ES-I3 (cell line): ENCODE results near the gene MYO16.
"Not testable (repeated sequence)": the region's sequence is repeated elsewhere in the genome, so short reads cannot be mapped to it uniquely, and the experiment has no call there.

Experiments
- H3K36me3 ChIP-seq: 2 replicates; pipeline ENCODE4 v1.6.1; 2013; ENCODE audit warnings: mild to moderate bottlenecking, low read length, control low read depth, moderate library complexity; ENCODE audit not compliant: insufficient read depth
- H3K4me1 ChIP-seq: 2 replicates; pipeline ENCODE4 v1.6.1; 2013; ENCODE audit warnings: mild to moderate bottlenecking, control low read depth, low read length; ENCODE audit not compliant: insufficient read depth
- H3K9ac ChIP-seq: 2 replicates; pipeline ENCODE4 v1.6.1; 2013; ENCODE audit warnings: low read depth, mild to moderate bottlenecking, low read length, moderate library complexity
- H3K9me3 ChIP-seq: 2 replicates; pipeline ENCODE4 v1.6.1; 2013; ENCODE audit warnings: mild to moderate bottlenecking, low read length, moderate library complexity; ENCODE audit not compliant: control insufficient read depth, insufficient read depth

Gene MYO16

DNA sequence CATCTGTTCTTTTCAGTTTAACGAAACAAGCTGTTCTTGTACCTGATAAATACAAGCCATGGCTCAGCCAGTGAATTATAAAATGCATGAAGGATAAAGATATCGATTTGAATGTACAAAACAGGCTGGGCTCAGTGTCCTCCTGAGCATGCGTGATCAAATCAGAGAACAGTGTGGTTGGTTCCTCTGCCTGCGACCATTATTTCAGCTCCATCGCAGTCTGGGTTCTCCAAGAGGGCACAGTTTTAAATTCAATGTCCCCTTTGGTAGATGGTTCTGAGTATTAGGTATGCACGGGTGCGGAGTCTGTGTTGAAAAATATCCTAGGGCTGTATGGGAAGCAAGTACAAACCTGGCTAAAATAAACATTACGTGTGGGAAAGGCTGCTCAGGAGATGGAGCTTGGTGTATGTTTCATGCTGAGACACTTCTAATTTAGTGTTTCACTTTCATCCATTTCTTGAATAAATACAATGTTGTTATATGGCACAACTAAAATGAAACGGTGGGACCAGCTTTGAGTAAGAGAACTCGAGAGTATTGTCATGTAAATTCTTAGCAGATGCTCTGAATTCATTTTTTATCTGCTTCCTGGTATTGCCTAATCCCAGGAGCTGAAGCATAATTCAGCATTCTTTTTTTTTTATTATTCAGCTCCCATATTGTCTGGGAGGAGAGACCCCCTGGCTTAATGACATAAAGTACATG is 458.7 kb downstream of the MYO16 start:
- Histone ChIP-seq H3K4me1 (no peaks in the 10 kb centered on the region), H3K9ac (no peak overlapping the region), H3K9me3 (no peaks in the 10 kb centered on the region), H3K36me3 (no peaks in the 10 kb centered on the region)

- Histone ChIP-seq H3K9ac (no peak overlapping the region), H3K4me1 (no peaks in the 10 kb centered on the region), H3K9me3 (no peaks in the 10 kb centered on the region), H3K36me3 (no peaks in the 10 kb centered on the region)
These were observed 459.2 kb downstream of the MYO16 start for GRCh38 chr13:109088624-109088917.

- Histone ChIP-seq H3K9me3 (no peaks in the 10 kb centered on the region), H3K9ac (no peak overlapping the region), H3K36me3 (no peaks in the 10 kb centered on the region), H3K4me1 (no peaks in the 10 kb centered on the region)
These were observed 461.4 kb downstream of the MYO16 start for GRCh38 chr13:109090796-109091195.

GRCh38 chr13:109091249-109091648 is 461.8 kb downstream of the MYO16 start:
- H3K9ac ChIP-seq = no peak overlapping the region
- H3K4me1 ChIP-seq = no peaks in the 10 kb centered on the region
- no peaks in the 10 kb centered on the region for H3K36me3 ChIP-seq
- no peaks in the 10 kb centered on the region for H3K9me3 ChIP-seq

- H3K36me3 ChIP-seq, H3K4me1 ChIP-seq, H3K9ac ChIP-seq, H3K9me3 ChIP-seq: not testable (repeated sequence)
These were observed 462.8 kb downstream of the MYO16 start for GRCh38 chr13:109092186-109092585.

- Histone ChIP-seq H3K9ac (no peak overlapping the region), H3K9me3 (no peaks in the 10 kb centered on the region), H3K4me1 (no peaks in the 10 kb centered on the region), H3K36me3 (no peaks in the 10 kb centered on the region)
These were observed 464.6 kb downstream of the MYO16 start for GRCh38 chr13:109093998-109094397.

- Histone ChIP-seq H3K4me1 (no peaks in the 10 kb centered on the region), H3K36me3 (no peaks in the 10 kb centered on the region), H3K9ac (no peak overlapping the region), H3K9me3 (no peaks in the 10 kb centered on the region)
These were observed 465.7 kb downstream of the MYO16 start for GRCh38 chr13:109095126-109095525.

DNA sequence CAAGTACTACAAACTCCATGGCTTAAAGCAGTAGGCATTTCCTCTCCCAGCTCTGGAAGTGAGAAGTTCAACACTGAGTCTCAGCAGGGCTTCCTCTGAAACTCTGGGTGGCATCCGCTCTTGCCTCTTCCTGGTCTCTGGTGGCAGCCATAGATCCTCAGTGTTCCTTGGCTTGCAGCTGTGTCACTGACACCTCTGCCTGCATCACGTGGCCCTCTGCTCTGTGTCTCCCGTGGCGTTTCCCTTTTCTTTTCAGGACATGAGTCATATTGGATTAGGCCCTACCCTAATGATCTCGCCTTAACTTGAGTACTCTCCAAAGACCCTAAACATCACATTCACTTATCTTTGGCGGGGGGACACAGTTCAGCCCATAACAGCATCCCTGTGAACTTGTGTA is 466.7 kb downstream of the MYO16 start:
- no peaks in the 10 kb centered on the region for H3K36me3 ChIP-seq
- no peak overlapping the region for H3K9ac ChIP-seq
- no peaks in the 10 kb centered on the region for H3K4me1 ChIP-seq
- no peaks in the 10 kb centered on the region for H3K9me3 ChIP-seq

GRCh38 chr13:109100705-109101304 is 471.4 kb downstream of the MYO16 start:
- Histone ChIP-seq H3K36me3 (no peaks in the 10 kb centered on the region), H3K4me1 (no peaks in the 10 kb centered on the region), H3K9me3 (no peaks in the 10 kb centered on the region), H3K9ac (no peak overlapping the region)

DNA sequence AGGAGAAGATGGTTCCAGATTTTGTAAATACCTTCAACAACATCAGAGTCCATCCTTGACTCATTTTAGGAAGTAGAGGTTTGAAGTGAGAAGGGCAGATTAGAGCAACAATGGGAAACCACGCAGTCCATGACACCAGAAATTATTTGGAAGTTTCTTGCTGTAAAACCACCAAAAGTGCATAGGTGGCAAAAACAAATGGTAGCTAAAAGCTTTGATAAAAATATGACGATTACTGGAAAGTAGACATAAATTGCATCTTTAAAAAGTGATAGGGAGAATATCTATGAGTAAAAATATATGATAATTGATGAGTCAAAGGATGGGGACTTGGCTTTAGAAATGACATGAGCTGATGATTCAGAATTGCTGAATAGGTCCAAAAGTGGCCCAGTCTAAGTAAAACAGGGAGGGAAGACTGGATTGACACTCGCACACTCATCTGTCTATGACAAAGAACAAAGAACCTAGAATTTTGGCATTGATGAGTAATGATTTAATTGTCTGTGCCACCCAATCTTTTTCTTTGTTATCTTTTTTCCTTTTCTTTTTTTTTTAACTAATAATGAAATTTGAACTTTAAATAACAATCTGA is 472.2 kb downstream of the MYO16 start:
- Histone ChIP-seq H3K36me3 (no peaks in the 10 kb centered on the region), H3K9me3 (no peaks in the 10 kb centered on the region), H3K4me1 (no peaks in the 10 kb centered on the region), H3K9ac (no peak overlapping the region)

- no peaks in the 10 kb centered on the region for H3K36me3 ChIP-seq
- H3K9me3 ChIP-seq = no peaks in the 10 kb centered on the region
- no peaks in the 10 kb centered on the region for H3K4me1 ChIP-seq
- H3K9ac ChIP-seq = no peak overlapping the region
These were observed 476.5 kb downstream of the MYO16 start for GRCh38 chr13:109105899-109106298.

- Histone ChIP-seq H3K9me3 (no peaks in the 10 kb centered on the region), H3K9ac (no peak overlapping the region)
These were observed 480.7 kb downstream of the MYO16 start for GRCh38 chr13:109110159-109110558.

DNA sequence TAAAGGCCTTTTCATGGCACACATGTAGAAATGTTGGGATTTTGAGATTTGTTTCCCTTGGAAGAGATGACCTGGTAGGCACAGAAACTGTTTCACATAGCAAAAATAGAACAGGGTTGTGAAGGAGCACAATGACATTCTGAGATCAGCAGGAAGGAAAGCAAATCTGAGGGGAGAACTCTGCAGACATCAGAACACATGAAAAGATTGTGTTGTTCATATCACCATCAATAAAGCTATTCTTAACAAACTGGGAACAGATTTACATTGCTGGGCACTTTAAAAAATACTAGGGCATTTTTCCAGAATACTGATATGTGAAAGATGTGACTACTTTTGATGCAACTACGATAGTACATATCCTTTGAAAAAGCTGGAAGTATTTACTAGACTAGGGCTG is 481.7 kb downstream of the MYO16 start:
- no peaks in the 10 kb centered on the region for H3K4me1 ChIP-seq
- H3K9me3 ChIP-seq = no peaks in the 10 kb centered on the region
- H3K9ac ChIP-seq = no peak overlapping the region
- H3K36me3 ChIP-seq = no peaks in the 10 kb centered on the region

More at GRCh38 chr13:109110159-109110558, 480.7 kb downstream of the MYO16 start:
- no peaks in the 10 kb centered on the region for H3K36me3 ChIP-seq
- no peaks in the 10 kb centered on the region for H3K4me1 ChIP-seq

- Histone ChIP-seq H3K9me3 (no peaks in the 10 kb centered on the region), H3K4me1 (no peaks in the 10 kb centered on the region), H3K36me3 (no peaks in the 10 kb centered on the region), H3K9ac (no peak overlapping the region)
These were observed 484.0 kb downstream of the MYO16 start for GRCh38 chr13:109113427-109113826.

DNA sequence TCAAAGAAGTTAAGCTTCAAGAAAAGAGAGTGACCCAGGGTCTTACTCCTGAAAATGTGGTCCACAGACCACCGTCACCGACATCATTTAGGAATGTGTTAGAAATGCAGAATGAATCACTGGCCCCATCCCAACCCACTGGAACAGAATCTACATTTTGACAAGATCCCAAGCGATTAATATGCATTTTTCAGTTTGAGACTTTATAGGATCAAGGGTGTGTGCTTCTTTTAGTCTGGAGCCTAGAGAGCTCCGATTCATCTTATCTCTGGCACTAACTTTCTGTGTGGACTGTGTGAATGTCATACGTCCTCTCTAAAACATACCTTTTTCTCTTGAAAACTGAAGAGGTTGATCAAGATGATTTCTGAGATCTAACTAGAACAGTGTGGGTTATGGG is 484.8 kb downstream of the MYO16 start:
- no peak overlapping the region for H3K9ac ChIP-seq
- H3K36me3 ChIP-seq = no peaks in the 10 kb centered on the region
- H3K4me1 ChIP-seq = no peaks in the 10 kb centered on the region
- no peaks in the 10 kb centered on the region for H3K9me3 ChIP-seq
